A549 (cell line): Measurements from ENCODE around the gene CHRNA1.

ENCODE experiments used
- CHD2 ChIP-seq: fragments of 150-350 bp; IDR thresholded peaks from 2 replicates; pipeline ENCODE4 v1.6.1; 2014; ENCODE audit warnings: low read length; ENCODE audit not compliant: partially characterized antibody
- CTCF ChIP-seq: fragments of >200 bp; sonication (Bioruptor Twin); formaldehyde crosslinking; IDR thresholded peaks from 3 replicates; pipeline ENCODE4 v1.5.1; 2016
- EP300 ChIP-seq, 2 experiments: fragments of >200 bp; sonication (Bioruptor Twin); formaldehyde crosslinking; IDR thresholded peaks; 2 replicates in 1 of 2; 3 replicates in 1 of 2; pipeline ENCODE4 v1.6.1; 2016 to 2017
- GATA3 ChIP-seq: IDR thresholded peaks from 2 replicates; pipeline ENCODE4 v1.6.1; 2012; ENCODE audit warnings: borderline replicate concordance
- MAX ChIP-seq: IDR thresholded peaks from 2 replicates; pipeline ENCODE4 v1.6.1; 2012
- POLR2A ChIP-seq: IDR thresholded peaks from 2 replicates; pipeline ENCODE4 v1.6.1; 2012; ENCODE audit warnings: mild to moderate bottlenecking, low read length
- POLR2AphosphoS2 ChIP-seq: conservative IDR thresholded peaks from 2 replicates; pipeline ENCODE4 v1.6.1; 2012; ENCODE audit warnings: low read length, improper control_type of control experiment, inconsistent platforms
- SREBF2 ChIP-seq: fragments of 450-650 bp; IDR thresholded peaks from 2 replicates; pipeline ENCODE4 v1.6.1; 2014; ENCODE audit warnings: mild to moderate bottlenecking, moderate library complexity
- USF2 ChIP-seq: fragments of 450-650 bp; IDR thresholded peaks from 2 replicates; pipeline ENCODE4 v1.6.1; 2014; ENCODE audit warnings: antibody characterized with exemption
- TF ChIP-seq, protein P1 (sequence below): fragments of 200-600 bp; sonication (generic); IDR thresholded peaks from 2 replicates; pipeline ENCODE4 v1.6.1; 2016; ENCODE audit warnings: antibody characterized with exemption, mild to moderate bottlenecking, moderate library complexity

DNA sequence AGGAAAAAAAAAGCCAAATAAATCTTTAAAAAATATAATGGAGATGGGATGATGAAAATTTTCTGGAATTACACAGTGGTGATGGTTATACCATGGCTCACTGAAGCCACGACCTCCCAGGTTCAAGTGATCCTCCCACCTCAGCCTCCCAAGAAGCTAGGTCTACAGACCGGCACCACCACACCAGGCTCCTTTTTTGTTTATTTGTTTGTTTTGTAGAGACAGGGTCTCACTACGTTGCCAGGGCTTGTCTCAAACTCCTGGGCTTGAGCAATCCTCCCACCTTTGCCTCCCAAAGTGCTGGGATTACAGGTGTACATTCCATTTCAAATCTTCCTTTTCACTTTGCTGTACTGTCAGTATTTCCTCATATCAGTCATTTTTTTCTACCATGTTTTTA is 61.7 kb downstream of the CHRNA1 start:
- TF ChIP-seq MAX = no peak
- no peak for TF ChIP-seq CTCF
- no peak for TF ChIP-seq CHD2
- TF ChIP-seq POLR2AphosphoS2 = no peak
- no peak for TF ChIP-seq POLR2A
- no peak for TF ChIP-seq SREBF2
- TF ChIP-seq GATA3 = no peak
- TF ChIP-seq EP300 (IDR thresholded peaks at IDR 0.05) = no peak
- no peak for TF ChIP-seq USF2
- TF ChIP-seq, protein P1, sequence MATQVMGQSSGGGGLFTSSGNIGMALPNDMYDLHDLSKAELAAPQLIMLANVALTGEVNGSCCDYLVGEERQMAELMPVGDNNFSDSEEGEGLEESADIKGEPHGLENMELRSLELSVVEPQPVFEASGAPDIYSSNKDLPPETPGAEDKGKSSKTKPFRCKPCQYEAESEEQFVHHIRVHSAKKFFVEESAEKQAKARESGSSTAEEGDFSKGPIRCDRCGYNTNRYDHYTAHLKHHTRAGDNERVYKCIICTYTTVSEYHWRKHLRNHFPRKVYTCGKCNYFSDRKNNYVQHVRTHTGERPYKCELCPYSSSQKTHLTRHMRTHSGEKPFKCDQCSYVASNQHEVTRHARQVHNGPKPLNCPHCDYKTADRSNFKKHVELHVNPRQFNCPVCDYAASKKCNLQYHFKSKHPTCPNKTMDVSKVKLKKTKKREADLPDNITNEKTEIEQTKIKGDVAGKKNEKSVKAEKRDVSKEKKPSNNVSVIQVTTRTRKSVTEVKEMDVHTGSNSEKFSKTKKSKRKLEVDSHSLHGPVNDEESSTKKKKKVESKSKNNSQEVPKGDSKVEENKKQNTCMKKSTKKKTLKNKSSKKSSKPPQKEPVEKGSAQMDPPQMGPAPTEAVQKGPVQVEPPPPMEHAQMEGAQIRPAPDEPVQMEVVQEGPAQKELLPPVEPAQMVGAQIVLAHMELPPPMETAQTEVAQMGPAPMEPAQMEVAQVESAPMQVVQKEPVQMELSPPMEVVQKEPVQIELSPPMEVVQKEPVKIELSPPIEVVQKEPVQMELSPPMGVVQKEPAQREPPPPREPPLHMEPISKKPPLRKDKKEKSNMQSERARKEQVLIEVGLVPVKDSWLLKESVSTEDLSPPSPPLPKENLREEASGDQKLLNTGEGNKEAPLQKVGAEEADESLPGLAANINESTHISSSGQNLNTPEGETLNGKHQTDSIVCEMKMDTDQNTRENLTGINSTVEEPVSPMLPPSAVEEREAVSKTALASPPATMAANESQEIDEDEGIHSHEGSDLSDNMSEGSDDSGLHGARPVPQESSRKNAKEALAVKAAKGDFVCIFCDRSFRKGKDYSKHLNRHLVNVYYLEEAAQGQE = no peak
